Astrocyte of the cerebellum (primary cell): ENCODE measurements around the gene MAT1A.

Source experiments
- DNase-seq: peaks from one replicate; pipeline ENCODE4 v3.0.0-alpha.2; 2011; ENCODE audit warnings: low read depth
- H3K4me3 ChIP-seq: 2 replicates; pipeline ENCODE4 v1.5.1; 2011; ENCODE audit warnings: mild to moderate bottlenecking, low read depth, low read length, moderate library complexity
- CTCF ChIP-seq: IDR thresholded peaks from 2 replicates; pipeline ENCODE4 v1.5.1; 2012; ENCODE audit warnings: low read length, low read depth, moderate library complexity, mild to moderate bottlenecking; ENCODE audit errors: missing control alignments
- in situ Hi-C: cut with HindIII; loops from 2 replicates; pipeline ENCODE4 v1.10.0; 2017; ENCODE audit warnings: low sequenced_read_pairs

The MAT1A gene

GRCh38 chr10:80268266-80268665, 21.2 kb downstream of the MAT1A start:
- TF ChIP-seq CTCF = no peak
- no peak for DNase-seq
- no peak overlapping the region for H3K4me3 ChIP-seq
- in situ Hi-C loops = no loop called here

GRCh38 chr10:80266513-80266863, 23.0 kb downstream of the MAT1A start:
- TF ChIP-seq CTCF = no peak
- DNase-seq = no peak
- in situ Hi-C loops = no loop called here
- H3K4me3 ChIP-seq = no peak overlapping the region

- in situ Hi-C loops = no loop called here
- no peak for DNase-seq
- TF ChIP-seq CTCF = no peak
- no peak overlapping the region for H3K4me3 ChIP-seq
These were observed 23.5 kb downstream of the MAT1A start for GRCh38 chr10:80265740-80266512.

GRCh38 chr10:80264081-80265056, 25.1 kb downstream of the MAT1A start:
- no peak for TF ChIP-seq CTCF
- no peak for DNase-seq
- in situ Hi-C loops = no loop called here
- no peak overlapping the region for H3K4me3 ChIP-seq

- in situ Hi-C loops = no loop called here
- no peak for TF ChIP-seq CTCF
- DNase-seq = no peak
- H3K4me3 ChIP-seq = no peak overlapping the region
These were observed 28.0 kb downstream of the MAT1A start for GRCh38 chr10:80261316-80262030.
